Measurements from ENCODE around the gene SBNO1.
"Not testable (repeated sequence)": the region's sequence is repeated elsewhere in the genome, so short reads cannot be mapped to it uniquely, and the experiment has no call there.

Gene SBNO1

GRCh38 chr12:123263196-123263817 is 101.3 kb downstream of the SBNO1 start:
- DNase-seq (ENCODE audit: low read depth), result no peak
- H3K4me3 ChIP-seq (ENCODE audit: control insufficient read depth, low read depth, low read length), result no peak overlapping the region
- TF ChIP-seq, protein P1, sequence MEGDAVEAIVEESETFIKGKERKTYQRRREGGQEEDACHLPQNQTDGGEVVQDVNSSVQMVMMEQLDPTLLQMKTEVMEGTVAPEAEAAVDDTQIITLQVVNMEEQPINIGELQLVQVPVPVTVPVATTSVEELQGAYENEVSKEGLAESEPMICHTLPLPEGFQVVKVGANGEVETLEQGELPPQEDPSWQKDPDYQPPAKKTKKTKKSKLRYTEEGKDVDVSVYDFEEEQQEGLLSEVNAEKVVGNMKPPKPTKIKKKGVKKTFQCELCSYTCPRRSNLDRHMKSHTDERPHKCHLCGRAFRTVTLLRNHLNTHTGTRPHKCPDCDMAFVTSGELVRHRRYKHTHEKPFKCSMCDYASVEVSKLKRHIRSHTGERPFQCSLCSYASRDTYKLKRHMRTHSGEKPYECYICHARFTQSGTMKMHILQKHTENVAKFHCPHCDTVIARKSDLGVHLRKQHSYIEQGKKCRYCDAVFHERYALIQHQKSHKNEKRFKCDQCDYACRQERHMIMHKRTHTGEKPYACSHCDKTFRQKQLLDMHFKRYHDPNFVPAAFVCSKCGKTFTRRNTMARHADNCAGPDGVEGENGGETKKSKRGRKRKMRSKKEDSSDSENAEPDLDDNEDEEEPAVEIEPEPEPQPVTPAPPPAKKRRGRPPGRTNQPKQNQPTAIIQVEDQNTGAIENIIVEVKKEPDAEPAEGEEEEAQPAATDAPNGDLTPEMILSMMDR (IDR thresholded peaks at IDR 0.05; ENCODE audit: control insufficient read depth, insufficient read depth, low read depth, low read length, missing control alignments), result no peak

GRCh38 chr12:123261196-123261595 is 103.5 kb downstream of the SBNO1 start:
- no peak for DNase-seq (ENCODE audit: low read depth)
- TF ChIP-seq, protein P1 (IDR thresholded peaks at IDR 0.05; ENCODE audit: control insufficient read depth, insufficient read depth, low read depth, low read length, missing control alignments), result no peak
- H3K4me3 ChIP-seq (ENCODE audit: control insufficient read depth, low read depth, low read length), result no peak overlapping the region

GRCh38 chr12:123260081-123260480 is 104.6 kb downstream of the SBNO1 start:
- TF ChIP-seq, protein P1 (IDR thresholded peaks at IDR 0.05; ENCODE audit: control insufficient read depth, insufficient read depth, low read depth, low read length, missing control alignments), result no peak
- DNase-seq (ENCODE audit: low read depth), result no peak
- no peak overlapping the region for H3K4me3 ChIP-seq (ENCODE audit: control insufficient read depth, low read depth, low read length)

DNA sequence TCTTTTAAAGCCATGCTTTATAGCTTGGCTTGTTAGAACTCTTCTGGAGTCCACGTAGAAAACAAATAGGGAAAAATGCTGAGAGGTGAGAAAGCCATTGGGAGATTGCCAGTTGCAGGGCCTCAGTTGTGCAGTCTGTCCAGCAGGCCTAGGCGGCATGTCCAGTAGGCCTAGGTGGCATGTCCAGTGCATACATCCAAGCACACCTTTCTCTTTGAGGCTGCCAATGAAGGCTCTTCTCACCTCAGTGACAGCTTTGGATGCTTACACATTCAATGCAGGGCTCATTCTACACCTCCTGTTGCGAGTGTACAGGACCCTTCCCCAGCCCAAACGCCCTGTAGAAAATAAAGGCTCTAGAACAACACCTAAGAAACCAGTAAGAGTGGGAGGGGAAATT is 106.1 kb downstream of the SBNO1 start:
- DNase-seq (ENCODE audit: low read depth), result no peak
- H3K4me3 ChIP-seq (ENCODE audit: control insufficient read depth, low read depth, low read length), result no peak overlapping the region
- TF ChIP-seq, protein P1 (IDR thresholded peaks at IDR 0.05; ENCODE audit: control insufficient read depth, insufficient read depth, low read depth, low read length, missing control alignments), result no peak

GRCh38 chr12:123254853-123255446 is 109.7 kb downstream of the SBNO1 start:
- no peak overlapping the region for H3K4me3 ChIP-seq (ENCODE audit: control insufficient read depth, low read depth, low read length)
- DNase-seq (ENCODE audit: low read depth), result no peak
- TF ChIP-seq, protein P1 (IDR thresholded peaks at IDR 0.05; ENCODE audit: control insufficient read depth, insufficient read depth, low read depth, low read length, missing control alignments), result no peak

GRCh38 chr12:123253641-123254459 is 110.8 kb downstream of the SBNO1 start:
- H3K4me3 ChIP-seq (ENCODE audit: control insufficient read depth, low read depth, low read length), result no peak overlapping the region
- TF ChIP-seq, protein P1 (IDR thresholded peaks at IDR 0.05; ENCODE audit: control insufficient read depth, insufficient read depth, low read depth, low read length, missing control alignments), result no peak
- DNase-seq (ENCODE audit: low read depth), result no peak

- not testable (repeated sequence) for H3K4me3 ChIP-seq (ENCODE audit: control insufficient read depth, low read depth, low read length); DNase-seq (ENCODE audit: low read depth)
These were observed 112.3 kb downstream of the SBNO1 start for GRCh38 chr12:123252365-123252764.
